Measurements from ENCODE around the gene NID1.

NID1 gene

DNA sequence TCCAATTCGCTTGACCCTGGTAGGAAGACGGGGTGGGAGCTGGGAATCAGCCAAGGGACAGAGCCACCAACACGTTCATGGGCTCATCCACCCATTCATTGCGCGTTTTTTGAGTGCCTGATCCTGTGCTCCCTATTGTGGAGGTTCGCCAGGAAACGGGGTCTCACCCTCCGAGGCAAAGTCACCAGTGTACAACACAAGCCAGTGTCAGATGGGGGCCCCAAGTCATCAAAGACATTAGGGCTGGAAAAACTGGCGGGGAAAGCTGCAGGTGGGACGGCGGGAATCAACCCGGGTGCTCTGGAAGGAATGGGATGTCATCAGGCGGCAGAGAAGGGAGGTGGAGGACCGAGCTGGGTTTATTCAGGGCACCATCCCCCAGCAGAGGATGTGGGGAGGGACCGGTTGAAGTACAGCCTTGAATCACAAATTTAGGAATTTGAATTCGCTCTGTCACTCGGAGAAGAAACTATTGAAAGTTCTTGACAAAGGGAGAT, 667 bp upstream of the NID1 start:
- DNase-seq: no peak

GRCh38 chr1:236063919-236064673, 794 bp downstream of the NID1 start:
- no peak for DNase-seq

GRCh38 chr1:236063551-236063918, 1.4 kb downstream of the NID1 start:
- no peak for DNase-seq

GRCh38 chr1:236060286-236060685, 4.6 kb downstream of the NID1 start:
- DNase-seq: no peak

DNA sequence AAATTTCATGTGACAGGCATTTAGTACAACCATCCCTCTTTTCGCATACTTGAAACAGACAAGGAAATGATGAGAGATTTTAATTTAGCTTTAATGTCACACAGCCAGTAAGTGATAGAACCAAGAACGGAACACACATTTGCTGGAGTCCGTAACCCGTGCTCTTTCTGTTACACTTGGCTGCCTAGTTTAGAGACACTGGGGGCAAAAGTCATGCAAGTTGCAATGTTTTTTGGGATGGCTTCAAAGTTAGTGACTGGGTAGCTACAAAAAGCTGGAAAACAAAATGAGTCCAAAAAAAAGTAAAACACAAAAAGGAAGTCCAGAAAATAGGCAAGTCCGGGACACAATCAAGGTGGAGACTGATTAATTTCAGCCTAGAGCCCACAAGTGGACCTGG, 5.9 kb downstream of the NID1 start:
- DNase-seq: no peak

GRCh38 chr1:236058141-236058934, 6.6 kb downstream of the NID1 start:
- DNase-seq: no peak

- no peak for DNase-seq
These were observed 7.3 kb downstream of the NID1 start for GRCh38 chr1:236057546-236057945.

- no peak for DNase-seq
These were observed 12.5 kb downstream of the NID1 start for GRCh38 chr1:236052232-236052993.

GRCh38 chr1:236051242-236051791, 13.6 kb downstream of the NID1 start:
- no peak for DNase-seq

DNA sequence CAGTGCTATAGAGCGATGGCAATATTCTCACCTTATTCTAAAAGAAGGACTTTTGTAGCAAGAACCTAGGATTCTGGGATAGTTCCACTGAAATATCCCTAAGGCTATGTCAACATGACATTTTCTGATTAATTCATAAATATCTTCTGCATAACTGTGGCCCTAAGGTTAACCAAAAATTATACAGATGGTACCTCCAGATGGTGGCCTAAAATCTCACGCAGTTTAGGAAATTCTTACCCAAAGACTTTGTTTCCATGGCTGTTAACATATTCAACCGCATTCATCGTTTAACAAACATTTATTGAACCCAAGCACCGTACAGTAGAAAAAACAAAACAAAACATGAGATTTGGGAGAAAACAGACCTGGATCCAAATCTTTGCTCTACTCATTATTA, 19.1 kb downstream of the NID1 start:
- DNase-seq: no peak

DNA sequence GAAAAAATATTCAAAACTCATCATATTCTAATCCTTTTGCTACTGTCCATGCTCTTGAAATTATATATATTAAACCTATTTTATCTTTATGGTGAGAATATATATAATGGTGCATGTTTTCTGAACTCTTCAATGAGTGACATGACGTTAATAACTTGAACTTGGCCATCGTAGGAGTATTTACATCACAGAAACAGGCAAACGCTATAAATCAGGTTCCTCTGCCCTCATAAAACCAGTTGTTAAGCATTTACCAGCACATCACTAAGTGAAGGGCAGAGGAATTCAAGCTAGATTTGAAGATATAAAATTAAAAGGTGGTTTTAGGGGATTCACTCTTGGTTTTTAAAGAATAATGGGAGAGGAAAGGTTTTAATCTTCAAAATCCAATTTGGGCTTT, 20.5 kb downstream of the NID1 start:
- DNase-seq: no peak

DNA sequence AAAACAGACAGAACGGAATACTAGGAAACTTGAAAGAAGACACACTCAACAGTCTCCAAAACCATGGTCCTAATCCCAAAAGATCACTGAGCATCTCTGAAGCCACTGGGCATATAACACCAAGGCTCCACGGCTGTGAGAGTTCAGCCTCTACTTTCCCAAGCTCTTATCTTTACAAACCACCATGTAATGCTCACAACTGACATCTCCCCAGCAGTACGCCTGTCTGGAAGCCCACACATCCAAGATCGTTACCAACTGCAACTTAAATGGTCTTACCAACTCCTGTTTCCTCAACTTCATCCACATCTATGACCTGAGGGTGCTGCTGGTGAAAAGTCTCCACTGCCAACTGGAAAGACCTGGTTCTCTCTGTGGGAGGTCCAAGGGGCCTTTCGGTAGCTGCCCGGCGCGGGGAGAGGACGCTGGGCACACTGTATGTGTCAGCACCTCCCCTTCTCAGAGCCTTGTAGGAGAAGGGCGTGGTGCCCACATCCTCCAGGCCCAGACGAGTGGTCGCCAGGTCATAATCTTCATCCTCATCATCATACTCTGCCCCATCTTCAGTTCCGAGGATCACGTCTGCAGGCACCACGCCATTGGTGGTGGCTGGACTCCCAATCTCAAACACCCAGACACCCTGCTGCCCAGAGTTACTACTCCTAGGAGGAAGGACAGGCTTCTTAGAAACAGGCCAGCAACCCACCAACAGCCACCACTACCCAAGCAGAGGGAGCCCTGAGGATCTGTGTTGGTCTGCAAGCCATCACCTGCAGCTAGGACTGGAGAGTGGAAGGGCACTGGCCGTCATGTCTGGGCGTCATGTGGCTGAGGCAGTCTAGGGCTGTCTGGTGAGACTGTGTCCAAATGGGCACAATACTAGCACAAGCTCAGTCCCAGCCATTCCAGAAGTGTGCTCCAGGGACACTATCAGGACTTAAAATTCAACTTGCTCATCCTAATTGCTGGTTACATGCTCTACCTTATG, 23.0 kb downstream of the NID1 start:
- no peak for DNase-seq

DNA sequence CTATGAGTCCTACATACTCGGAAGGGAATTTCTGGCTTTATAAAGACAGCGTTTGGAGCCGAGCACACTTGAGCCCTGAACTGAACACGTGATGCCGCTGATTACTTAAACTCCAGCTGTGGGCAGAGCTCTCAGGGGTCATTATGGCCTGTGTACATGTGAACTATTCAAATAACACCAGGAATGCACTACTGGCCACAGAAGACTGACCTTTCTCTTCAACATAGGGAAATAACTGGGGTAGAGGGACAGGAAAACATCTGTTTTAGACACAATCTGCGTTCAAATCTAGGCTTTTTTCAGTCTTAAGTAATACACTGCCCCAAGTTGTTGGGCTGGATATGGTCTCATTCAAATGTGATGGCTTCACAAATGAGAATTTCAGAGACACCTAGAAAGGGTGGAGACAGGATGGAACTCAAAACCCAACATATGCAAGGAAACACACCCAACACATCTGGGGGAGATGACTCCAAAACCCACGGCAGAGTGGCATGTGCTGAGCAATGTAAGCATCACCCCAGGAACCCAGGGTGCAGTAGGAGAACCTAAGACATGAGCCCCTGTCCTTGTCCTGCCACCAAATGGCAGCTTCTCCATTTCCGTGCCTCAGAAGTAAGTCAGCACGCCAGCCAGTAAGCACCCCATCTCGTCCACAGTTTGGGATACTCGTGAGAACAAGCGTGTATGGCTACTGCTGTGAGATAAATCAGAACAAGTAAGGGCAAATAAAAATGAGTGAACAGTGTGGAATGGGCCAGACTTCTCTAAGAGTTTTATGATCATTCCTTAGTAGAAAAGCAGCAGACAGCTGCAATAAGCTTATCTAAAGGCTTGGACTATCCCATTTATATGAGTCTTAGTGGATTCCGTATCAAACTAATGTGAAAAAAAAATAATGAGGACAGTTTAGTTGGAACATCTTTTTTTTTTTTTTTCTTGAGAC, 24.9 kb downstream of the NID1 start:
- DNase-seq: no peak

DNA sequence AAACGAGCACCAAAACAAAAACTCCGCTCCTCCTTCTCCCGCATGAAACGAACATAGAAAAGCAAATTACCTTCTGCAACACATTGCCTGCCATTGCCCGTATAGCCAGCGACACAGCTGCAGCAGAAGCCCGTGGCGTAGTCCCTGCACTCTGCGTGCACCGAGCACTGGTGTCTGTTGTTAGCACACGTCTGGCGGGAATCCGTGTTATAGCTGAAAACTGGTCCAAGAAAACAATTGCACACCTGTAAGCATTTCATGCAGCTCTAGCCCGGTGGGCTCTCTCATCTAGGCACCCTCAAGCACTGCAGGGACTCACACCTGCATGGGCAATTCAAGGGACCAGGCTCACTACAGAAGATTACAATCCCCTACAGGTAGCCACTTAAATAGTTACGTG, 26.9 kb downstream of the NID1 start:
- no peak for DNase-seq

GRCh38 chr1:236035681-236036101, 29.2 kb downstream of the NID1 start:
- DNase-seq: no peak

DNA sequence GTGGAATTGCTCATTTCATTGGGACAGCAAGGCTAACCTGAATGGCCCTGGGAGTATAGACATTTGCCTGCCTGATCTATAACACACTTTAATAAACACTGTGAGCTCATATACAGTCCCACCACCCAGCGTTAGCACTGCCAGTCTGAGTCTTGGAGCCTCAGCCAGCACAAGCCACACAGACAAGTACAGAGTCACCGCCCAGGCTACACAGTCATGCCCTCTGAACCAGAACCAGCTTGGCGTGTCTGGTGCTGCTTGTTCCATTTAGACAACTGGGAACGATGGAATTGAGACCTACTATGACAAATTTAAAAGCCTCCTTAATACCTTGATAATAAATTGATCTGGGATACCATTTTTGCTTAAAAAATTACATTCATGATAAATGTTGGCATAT, 31.6 kb downstream of the NID1 start:
- no peak for DNase-seq

- DNase-seq: no peak
These were observed 34.4 kb downstream of the NID1 start for GRCh38 chr1:236030534-236030933.

DNA sequence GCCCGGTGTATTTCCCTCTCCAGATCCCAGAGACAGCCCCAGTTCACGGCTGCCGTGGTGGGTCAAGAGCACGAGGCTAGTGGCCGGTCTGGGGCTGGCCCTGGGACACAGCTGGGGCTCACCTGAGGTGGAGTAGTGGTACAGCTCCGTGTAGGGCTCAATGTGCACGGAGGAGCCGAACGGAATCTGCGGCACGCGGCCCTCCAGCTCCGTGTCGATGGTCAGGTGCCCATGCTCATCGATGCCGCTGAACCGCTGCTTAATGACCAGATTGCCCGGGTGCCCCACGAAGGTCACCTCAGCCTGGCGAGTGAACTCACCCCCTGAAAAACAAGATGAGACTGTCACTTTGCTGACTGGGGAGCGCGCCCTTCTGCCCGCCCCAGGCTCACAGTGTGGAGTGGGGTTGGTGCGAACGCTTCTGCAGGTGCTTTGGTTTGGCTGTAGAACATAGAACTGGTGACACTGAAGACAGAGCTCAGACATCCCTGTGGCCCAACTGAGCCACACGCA, 35.4 kb downstream of the NID1 start:
- DNase-seq: no peak

DNA sequence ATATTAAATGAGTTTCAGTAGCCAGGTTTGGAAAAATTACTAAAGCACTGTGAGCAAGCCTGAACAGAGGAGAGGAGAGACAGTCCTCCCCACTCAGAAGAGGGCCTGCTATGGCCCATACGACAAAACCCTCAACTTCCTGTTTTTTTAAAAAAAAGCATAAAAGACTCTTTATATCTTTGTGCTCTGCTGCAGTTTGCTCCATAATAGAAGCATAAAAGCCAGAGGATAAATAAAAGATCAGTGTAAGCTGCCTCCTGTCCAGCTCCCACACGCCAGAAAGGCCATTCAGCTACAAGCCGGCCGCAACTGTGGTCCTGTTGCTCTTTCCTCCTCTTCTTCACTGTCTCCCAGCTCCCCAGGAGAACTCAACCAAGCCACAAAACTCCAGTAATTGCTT, 37.8 kb downstream of the NID1 start:
- DNase-seq: no peak

DNA sequence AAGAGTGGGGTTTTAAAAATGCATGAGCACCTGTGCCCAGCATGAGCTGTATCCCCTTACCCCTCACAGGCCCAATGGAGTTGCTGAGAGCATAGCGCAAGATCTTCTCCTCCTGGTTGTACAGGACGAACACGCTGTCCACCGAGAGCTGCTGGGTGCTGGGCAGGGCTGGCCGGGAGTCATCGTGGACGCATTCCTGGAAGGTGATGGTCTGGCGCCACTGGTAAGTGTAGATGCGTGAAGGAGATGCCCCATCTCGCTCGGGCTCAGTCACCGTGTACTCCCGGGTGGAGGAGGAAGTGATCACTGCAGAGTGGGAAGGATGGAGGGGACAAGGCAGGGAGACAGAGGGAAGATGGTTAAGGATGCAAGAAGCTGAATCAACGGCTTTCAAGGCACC, 39.1 kb downstream of the NID1 start:
- no peak for DNase-seq

DNA sequence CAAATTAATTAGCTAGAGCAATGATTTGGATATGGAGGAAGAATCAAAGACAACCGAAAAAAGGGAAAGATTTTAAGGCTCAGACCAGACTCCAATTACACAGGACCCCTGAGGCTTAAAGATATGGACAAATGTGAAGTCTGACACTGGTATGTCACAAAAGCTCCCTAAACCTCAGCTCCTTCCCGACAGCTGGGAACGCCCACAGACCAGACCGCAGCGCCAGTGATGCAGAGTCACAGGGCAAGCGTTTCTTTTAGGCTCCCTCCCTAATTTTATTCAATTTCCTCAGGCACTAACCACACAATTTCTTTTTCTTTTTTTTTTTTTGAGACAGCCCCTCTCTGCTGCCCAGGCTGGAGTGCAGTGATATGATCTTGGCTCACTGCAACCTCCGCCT, 40.2 kb downstream of the NID1 start:
- no peak for DNase-seq

Measured in CD4-positive, alpha-beta T cell treated with Interleukin-17A for 1 hour (primary cell).